Endodermal cell (in vitro differentiated cells): ENCODE results near the gene FOXI1. TPM values are rescaled to one million over a fixed set of nuclear protein-coding genes. Genes with fewer than 3 reads are reported as not detected.

Experiments used
- DNase-seq: peaks from one replicate; pipeline ENCODE4 v3.0.0-alpha.2; 2017
- H3K27ac ChIP-seq: 2 replicates; pipeline ENCODE4 v1.5.1; 2013; ENCODE audit warnings: mild to moderate bottlenecking, low read depth, low read length, moderate library complexity
- H3K27me3 ChIP-seq: 2 replicates; pipeline ENCODE4 v1.6.1; 2013; ENCODE audit warnings: mild to moderate bottlenecking, low read length, moderate library complexity; ENCODE audit not compliant: insufficient read depth, control insufficient read depth, poor library complexity, severe bottlenecking
- H3K36me3 ChIP-seq: 2 replicates; pipeline ENCODE4 v1.7.0; 2013; ENCODE audit warnings: mild to moderate bottlenecking, low read length, moderate library complexity; ENCODE audit not compliant: control insufficient read depth, insufficient read depth
- H3K4me1 ChIP-seq: one replicate; pipeline ENCODE4 v1.7.0; 2013; ENCODE audit warnings: low read length; ENCODE audit not compliant: control insufficient read depth, insufficient read depth
- H3K4me3 ChIP-seq: 2 replicates; pipeline ENCODE4 v1.5.1; 2013; ENCODE audit warnings: mild to moderate bottlenecking, low read length, moderate library complexity
- H3K9ac ChIP-seq: 2 replicates; pipeline ENCODE4 v1.6.1; 2013; ENCODE audit warnings: mild to moderate bottlenecking, low read length, moderate library complexity; ENCODE audit not compliant: poor library complexity, severe bottlenecking; ENCODE audit errors: extremely low read depth
- H3K9me3 ChIP-seq: 2 replicates; pipeline ENCODE4 v1.6.1; 2013; ENCODE audit warnings: mild to moderate bottlenecking, low read length, moderate library complexity; ENCODE audit not compliant: control insufficient read depth
- H3K27ac Mint-ChIP-seq: 2 replicates; pipeline ENCODE4 v1.8.0; 2020; ENCODE audit warnings: mixed read lengths
- H3K27me3 Mint-ChIP-seq: 2 replicates; pipeline ENCODE4 v1.8.0; 2021; ENCODE audit warnings: mild to moderate bottlenecking, mixed read lengths; ENCODE audit not compliant: insufficient read depth
- H3K36me3 Mint-ChIP-seq: 2 replicates; pipeline ENCODE4 v1.8.0; 2020; ENCODE audit warnings: low read depth, mixed read lengths
- H3K4me1 Mint-ChIP-seq: 2 replicates; pipeline ENCODE4 v1.8.0; 2020; ENCODE audit warnings: mixed read lengths
- H3K4me3 Mint-ChIP-seq: 2 replicates; pipeline ENCODE4 v1.8.0; 2020; ENCODE audit warnings: mild to moderate bottlenecking, moderate library complexity, mixed read lengths
- H3K9me3 Mint-ChIP-seq: 2 replicates; pipeline ENCODE4 v1.8.0; 2020; ENCODE audit warnings: mild to moderate bottlenecking, mixed read lengths
- CTCF ChIP-seq: fragments of 200-600 bp; sonication (generic); conservative IDR thresholded peaks from 2 replicates; pipeline ENCODE4 v1.5.0; 2021; ENCODE audit warnings: antibody characterized with exemption, mild to moderate bottlenecking
- WGBS, 2 experiments: methylation state at CpG; one replicate each; pipeline versions ENCODE4 v1.1.5 to v1.1.7; 2013; ENCODE audit warnings: missing lambda C conversion rate in 2 of 2, mixed read lengths in 1 of 2; ENCODE audit not compliant: insufficient coverage in 1 of 2, insufficient read length in 1 of 2; 5-methylcytosine and 5-hydroxymethylcytosine counted together
- total RNA-seq, 2 donors: library from RNA; stranded (reverse); fragmentation: NEBNext Ultra II Directional in 1 of 2; extraction: Animal tissue kit (Norgen Biotek cat#: 25700) in 1 of 2; gene quantifications; 2 replicates in 1 of 2; 3 replicates in 1 of 2; pipeline ENCODE4 v1.2.1, GENCODE V29; 2021

FOXI1 gene
- total RNA-seq, 2 donors from 2014 or later, result 0.44 to 3.5 TPM

GRCh38 chr5:170110403-170111087 is 4.8 kb downstream of the FOXI1 start:
- H3K36me3 Mint-ChIP-seq, result peaks cover 2% of the 10 kb centered on the region
- peaks cover 11% of the 10 kb centered on the region for H3K9me3 Mint-ChIP-seq
- WGBS, 2 experiments, result 57 to 58% methylated on average over 3 of the region's 3 CpGs
- Histone ChIP-seq H3K4me1 (peaks cover 12% of the 10 kb centered on the region), H3K9me3 (peaks cover 8% of the 10 kb centered on the region), H3K4me3 (no peak overlapping the region), H3K27ac (no peak overlapping the region), H3K36me3 (no peaks in the 10 kb centered on the region), H3K27me3 (no peaks in the 10 kb centered on the region), H3K9ac (peak overlapping the region; percentile 61)
- H3K27ac Mint-ChIP-seq, result peak overlapping the region; percentile 96
- DNase-seq, result no peak
- H3K4me1 Mint-ChIP-seq, result peaks cover 63% of the 10 kb centered on the region
- TF ChIP-seq CTCF, result no peak
- no peak overlapping the region for H3K4me3 Mint-ChIP-seq
- H3K27me3 Mint-ChIP-seq, result peaks cover 37% of the 10 kb centered on the region

DNA sequence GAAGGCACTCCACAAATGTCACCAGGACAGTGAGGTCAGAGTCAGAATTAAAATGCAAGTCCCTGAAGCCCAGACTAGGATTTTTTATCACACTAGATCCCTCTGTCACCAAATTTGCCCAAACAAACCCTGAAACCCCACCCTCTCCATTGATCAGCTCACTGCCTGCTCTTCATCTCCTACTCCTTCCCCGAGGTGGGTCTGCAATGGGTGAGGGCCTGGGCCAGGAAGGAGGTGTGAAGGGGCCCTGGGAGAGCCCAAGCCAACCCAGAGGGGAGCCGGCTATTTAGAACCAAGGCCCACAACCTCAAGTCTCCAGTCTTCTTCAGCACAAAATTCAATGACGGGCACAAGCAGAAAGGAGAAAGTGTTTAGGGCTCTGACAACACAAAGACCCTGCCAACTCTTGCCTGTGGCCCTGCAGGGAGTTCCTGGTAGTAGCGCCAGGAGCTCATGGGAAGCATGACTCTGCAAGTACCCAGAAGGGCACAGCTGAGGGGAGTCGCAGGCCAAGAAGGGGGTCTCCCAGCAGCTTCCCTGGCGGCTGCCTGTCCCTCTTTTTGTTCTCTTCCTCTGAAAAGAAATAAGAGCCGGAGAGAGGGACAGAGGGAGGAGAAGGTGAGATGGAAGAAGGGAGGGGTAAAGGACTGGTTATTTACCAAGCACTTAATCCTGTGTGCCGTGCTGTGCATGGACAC is 5.5 kb downstream of the FOXI1 start:
- Histone ChIP-seq H3K4me1 (peaks cover 12% of the 10 kb centered on the region), H3K36me3 (no peaks in the 10 kb centered on the region), H3K4me3 (no peak overlapping the region), H3K27me3 (no peaks in the 10 kb centered on the region), H3K9me3 (peaks cover 8% of the 10 kb centered on the region), H3K27ac (no peak overlapping the region), H3K9ac (peak overlapping the region; percentile 61)
- no peak for TF ChIP-seq CTCF
- Mint-ChIP-seq H3K27ac (peak overlapping the region; percentile 96), H3K4me1 (peaks cover 61% of the 10 kb centered on the region), H3K27me3 (peaks cover 36% of the 10 kb centered on the region), H3K36me3 (peaks cover 2% of the 10 kb centered on the region), H3K9me3 (peaks cover 15% of the 10 kb centered on the region), H3K4me3 (no peak overlapping the region)
- DNase-seq, result peak; percentile 78
- whole genome bisulfite sequencing, 2 experiments, result 63 to 66% methylated on average over 4 to 7 of the region's 8 CpGs

DNA sequence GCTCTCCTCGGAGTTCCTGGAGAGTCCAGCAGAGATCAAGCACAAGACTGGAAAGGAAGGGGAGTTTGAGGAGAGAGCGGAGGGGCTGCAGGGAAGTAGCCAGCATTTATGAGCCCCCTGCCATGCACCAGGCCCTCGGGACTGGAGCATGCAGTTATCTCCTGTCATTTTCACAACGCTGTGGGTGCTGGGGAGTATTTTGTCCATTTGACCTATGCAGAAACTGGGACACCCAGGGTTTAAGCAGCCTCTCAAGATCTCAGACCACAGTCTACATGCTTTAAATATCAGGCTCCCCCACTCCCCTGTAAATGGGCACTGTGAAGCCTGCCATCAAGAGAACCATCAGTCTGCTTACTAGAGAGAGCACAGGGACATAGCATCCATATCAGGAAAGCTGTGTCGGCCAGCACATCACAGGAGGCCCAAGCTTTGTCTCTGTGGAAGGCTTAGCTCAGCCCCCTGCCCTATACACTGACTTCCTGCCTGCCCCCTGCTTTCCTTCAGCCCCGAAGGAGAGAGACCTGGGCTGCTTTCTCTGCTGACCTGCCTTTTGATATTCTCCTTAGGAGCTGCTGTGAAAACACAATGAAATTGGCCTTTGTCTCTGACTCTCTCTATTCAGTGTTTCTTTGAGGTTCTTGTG is 7.3 kb downstream of the FOXI1 start:
- H3K9me3 ChIP-seq, result peaks cover 8% of the 10 kb centered on the region
- H3K4me1 ChIP-seq, result peaks cover 12% of the 10 kb centered on the region
- Mint-ChIP-seq H3K27ac (peak overlapping the region; percentile 23), H3K27me3 (peaks cover 22% of the 10 kb centered on the region), H3K36me3 (peaks cover 2% of the 10 kb centered on the region), H3K9me3 (peaks cover 15% of the 10 kb centered on the region), H3K4me1 (peaks cover 50% of the 10 kb centered on the region), H3K4me3 (no peak overlapping the region)
- H3K27me3 ChIP-seq, result no peaks in the 10 kb centered on the region
- no peak overlapping the region for H3K9ac ChIP-seq
- peak; percentile 62 for DNase-seq
- no peak overlapping the region for H3K4me3 ChIP-seq
- H3K36me3 ChIP-seq, result no peaks in the 10 kb centered on the region
- no peak overlapping the region for H3K27ac ChIP-seq
- WGBS, 2 experiments, result 81 to 84% methylated on average over 3 to 6 of the region's 6 CpGs
- no peak for TF ChIP-seq CTCF
